AG08395 (cell line): Measurements from ENCODE around the gene OPN1LW.
"Not testable (repeated sequence)": the region's sequence is repeated elsewhere in the genome, so short reads cannot be mapped to it uniquely, and the experiment has no call there.

ENCODE experiments used
- DNase-seq: peaks from one replicate; pipeline ENCODE4 v3.0.0; 2012; ENCODE audit warnings: mixed read lengths, low spot score

Gene OPN1LW

DNA sequence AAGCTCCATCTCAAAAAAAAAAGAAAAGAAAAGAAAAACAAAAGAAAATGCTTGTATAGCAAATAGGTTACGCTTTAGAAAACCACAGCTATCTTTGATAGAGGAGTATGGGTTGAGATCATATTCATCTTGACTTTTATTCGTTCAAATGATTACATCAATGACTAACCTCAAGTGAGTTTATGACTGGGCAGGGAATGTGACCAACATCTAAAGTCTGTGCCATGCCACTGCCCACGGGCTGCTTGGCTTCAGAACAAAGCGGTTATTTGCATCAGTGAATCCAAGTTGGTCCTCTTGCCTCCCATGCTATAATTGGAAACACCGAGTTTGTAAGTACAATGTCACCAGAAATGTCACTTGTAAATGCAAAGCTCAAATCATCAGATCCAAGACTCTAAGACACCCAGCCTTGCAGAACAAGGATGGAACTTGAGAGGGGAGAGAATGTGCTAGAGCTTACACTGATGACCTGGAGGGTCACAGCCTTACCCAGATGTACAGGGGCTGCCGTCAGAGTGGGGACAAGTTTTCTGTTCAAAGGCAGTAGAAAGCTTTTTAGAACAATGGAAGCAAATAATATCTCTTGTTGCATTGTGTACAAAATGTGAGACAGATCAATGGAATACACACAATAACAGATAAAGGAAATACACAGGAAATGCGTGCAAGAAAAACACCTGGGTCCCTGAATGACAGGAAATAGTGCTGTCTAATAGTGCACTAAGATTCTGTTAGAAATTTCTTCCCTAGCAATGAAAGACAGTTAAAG, 8.4 kb upstream of the OPN1LW start:
- DNase-seq: no peak

DNA sequence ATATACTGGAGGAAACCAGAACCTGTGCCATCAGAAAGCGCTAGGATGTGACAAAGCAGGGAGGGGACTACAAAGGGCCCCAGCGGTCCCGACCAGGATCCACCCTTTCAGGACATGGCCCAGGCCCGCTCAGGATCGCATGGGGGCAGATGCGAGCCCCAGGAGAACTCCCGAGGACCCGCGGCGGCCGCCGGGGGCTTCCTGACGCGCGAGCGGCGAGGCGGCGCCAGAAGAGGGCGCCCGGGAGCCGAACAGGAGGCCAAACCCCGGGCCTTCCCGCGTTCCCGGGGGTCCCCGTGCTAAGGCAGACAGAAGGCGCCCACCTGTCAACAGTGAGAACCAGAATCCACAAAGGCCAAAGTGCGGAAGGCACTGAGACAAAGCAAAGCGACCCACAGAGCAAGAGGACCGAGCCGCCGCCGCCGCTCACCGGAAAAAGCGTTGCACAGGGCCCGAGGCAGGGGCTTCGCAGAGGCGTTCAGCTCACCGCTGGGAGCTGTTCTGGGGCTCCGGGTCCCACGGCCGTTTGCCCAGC, 7.3 kb upstream of the OPN1LW start:
- peak; percentile 51 for DNase-seq

DNA sequence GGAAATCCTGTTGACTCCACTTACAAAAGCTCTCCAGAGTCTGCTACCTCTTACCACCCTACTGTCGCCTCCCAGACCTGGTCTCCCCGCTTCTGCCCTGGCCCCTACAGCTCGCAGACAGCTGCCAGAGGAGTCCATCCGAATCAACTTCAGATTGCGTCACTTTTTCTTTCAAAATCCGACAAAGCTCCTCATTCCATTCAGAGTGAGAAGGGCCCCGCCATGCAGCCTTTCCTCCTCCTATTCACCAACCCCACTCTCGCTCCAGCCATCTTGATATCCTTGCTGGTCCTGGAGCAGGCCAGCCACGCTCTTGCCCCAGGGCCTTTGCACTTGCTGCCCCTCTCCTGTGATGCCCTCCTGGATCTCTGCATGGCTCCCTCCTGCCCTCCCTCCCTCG, 5.2 kb upstream of the OPN1LW start:
- no peak for DNase-seq

DNA sequence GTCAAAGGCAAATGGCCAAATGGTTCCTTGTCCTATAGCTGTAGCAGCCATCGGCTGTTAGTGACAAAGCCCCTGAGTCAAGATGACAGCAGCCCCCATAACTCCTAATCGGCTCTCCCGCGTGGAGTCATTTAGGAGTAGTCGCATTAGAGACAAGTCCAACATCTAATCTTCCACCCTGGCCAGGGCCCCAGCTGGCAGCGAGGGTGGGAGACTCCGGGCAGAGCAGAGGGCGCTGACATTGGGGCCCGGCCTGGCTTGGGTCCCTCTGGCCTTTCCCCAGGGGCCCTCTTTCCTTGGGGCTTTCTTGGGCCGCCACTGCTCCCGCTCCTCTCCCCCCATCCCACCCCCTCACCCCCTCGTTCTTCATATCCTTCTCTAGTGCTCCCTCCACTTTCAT, 3.8 kb upstream of the OPN1LW start:
- DNase-seq: no peak

DNA sequence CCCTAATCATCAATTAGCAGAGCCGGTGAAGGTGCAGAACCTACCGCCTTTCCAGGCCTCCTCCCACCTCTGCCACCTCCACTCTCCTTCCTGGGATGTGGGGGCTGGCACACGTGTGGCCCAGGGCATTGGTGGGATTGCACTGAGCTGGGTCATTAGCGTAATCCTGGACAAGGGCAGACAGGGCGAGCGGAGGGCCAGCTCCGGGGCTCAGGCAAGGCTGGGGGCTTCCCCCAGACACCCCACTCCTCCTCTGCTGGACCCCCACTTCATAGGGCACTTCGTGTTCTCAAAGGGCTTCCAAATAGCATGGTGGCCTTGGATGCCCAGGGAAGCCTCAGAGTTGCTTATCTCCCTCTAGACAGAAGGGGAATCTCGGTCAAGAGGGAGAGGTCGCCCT, 3.3 kb upstream of the OPN1LW start:
- DNase-seq: no peak

DNA sequence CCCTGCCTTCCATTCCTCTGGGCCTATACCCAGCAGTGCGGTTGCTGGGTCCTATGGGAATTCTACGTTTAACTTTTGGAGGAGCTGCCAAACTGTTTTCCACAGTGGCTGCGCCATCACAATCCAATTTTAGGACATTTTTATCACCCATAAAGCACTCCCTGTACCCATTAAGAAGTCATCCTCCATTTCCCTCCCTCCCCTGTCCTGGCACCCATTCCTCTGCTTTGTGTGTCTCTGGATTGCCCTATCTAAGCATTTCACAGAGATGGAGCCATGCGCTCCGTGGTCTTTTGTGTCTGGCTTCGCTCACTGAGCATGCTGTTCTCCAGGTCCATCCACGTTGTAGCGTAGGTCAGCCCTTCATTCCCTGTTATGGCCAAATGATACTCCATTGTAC, 1.7 kb upstream of the OPN1LW start:
- no peak for DNase-seq

DNA sequence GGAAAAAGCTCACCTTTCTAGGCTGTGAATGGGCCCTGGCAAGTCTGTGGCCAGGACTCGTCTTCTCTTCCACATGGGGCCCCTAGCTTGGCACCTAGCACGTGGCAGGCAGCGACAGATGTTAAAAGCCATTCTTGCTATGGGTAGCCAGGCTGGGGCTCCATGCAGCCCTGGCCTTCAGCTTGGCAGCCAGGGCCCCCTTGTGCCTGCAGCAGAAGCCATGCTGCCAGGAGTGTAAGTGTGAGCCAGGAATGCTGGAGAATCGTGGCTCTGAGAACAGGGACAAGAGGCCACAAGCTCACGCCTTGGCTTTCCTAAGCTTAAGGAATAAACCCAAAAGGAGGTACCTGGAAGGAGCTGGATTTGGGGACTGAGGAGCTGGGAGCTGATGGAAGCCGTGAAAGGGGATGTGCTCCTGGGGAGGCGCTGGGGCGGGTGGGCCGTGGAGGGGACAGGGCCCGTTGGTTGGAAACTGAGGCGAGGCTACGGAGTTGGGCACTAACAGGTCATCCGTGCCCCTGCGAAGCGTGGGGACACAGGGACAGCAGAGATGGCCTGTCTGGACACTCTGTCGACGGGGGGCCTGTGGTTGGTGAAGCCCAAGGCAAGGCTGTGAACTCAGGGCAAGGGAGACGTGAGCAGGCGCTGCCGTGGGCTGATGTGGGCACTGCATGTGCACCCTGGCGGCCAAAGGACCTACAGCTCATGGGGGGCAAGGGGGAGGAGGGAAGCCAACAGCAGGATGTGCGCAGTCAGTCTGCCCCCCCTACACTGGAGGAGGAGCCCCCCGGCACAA, 895 bp upstream of the OPN1LW start:
- DNase-seq: no peak

DNA sequence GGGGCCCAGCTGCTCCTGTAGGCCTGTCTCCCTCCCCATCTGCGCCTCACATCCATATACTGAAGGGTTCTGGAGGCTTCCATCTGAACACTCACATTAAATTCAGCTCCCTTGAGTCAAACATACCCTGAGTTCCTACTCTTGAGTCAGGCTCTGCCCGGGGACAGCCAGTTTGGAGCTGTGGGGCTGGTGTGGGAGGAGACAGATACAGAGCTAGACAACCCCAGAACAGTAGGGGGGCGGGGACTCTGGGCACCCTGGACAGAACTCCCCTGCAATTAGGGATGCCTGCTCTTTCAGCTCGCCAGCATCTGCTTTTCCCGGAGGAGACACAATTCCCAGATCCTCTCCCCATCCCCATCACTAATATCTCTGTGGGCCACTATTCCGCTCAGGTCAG, 7.0 kb downstream of the OPN1LW start:
- not testable (repeated sequence) for DNase-seq

DNA sequence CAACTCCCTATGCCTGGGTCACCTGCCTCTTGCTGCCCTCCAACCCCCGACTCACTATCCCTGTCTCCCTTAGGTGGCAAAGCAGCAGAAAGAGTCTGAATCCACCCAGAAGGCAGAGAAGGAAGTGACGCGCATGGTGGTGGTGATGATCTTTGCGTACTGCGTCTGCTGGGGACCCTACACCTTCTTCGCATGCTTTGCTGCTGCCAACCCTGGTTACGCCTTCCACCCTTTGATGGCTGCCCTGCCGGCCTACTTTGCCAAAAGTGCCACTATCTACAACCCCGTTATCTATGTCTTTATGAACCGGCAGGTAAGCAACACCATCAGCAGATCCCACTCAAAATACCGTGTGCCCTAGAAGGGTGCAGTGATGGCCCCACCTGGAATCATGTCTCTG, 12.2 kb downstream of the OPN1LW start:
- not testable (repeated sequence) for DNase-seq

DNA sequence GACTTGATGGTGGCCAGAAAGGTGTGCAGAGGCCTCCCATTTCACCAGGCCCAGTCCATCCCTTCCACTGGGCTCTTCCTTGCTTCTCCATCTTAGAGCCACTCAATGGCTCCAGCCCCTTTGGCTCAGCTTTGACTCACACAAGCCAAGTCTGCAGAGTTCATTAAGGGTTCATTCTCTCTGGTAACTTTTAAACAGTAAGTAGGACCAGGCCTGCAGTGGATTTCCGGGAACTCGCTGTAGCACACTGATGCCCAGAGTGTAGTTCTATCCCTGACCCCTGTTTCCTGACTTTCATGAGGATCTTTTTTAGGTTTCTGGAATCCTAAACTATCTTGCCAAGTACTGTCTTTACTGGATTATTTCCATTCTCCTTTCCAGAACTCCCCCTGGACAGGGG, 13.2 kb downstream of the OPN1LW start:
- DNase-seq: not testable (repeated sequence)

DNA sequence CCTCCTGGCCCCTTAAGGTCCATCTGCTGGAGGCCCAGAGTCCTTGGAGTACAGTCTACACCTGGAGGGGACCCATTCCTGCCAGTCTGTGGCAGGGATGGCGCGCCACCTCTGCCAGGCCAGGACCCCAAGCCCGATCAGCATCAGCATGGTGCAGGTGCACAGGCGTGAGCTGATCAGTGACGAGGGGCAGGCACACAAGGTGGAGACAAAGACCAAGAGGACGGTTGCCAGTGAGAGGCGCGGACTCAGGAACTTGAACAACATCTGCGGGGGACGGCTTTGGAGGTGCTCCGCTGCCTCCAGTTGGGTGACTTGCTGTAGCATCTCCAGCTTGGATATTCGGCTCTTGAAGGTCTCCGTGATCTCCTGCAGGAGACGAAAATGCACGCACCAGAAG, 15.3 kb downstream of the OPN1LW start:
- DNase-seq: not testable (repeated sequence)

DNA sequence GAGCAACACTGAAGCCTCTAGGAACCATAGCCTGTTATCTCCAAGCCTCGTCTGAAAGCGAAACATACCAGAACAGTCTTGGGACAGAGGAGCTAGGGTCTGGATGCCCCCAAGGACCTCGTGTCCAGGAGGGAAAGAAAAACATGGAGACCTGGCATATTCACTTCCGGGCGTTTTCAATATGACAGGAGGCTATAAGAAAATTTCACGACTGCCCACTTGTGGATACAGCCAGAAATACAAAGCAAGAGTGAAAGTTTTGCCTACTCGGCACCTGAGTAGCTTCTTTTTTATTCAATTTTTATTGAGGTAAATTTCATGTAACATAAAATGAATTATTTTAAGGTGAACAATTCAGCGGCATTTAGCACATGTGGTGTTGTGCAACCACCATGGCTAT, 20.9 kb downstream of the OPN1LW start:
- not testable (repeated sequence) for DNase-seq

DNA sequence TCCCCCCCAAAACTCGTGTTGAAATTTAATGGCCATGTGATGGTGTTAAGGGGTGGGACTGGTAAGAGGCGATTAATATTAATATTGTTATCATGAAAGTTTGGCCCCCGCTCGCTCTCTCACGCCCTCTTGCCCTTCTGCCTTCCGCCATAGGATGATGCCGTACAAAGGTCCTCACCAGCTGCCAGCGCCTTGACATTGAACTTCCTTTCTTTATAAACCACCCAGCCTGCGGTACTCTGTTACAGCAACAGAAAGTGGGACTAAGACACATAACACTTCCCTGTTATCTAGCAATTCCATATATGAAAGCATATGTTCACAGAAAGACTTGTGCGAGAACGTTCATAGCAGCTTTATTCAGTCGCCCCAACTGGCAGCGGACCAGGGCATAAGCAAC, 24.3 kb downstream of the OPN1LW start:
- not testable (repeated sequence) for DNase-seq

DNA sequence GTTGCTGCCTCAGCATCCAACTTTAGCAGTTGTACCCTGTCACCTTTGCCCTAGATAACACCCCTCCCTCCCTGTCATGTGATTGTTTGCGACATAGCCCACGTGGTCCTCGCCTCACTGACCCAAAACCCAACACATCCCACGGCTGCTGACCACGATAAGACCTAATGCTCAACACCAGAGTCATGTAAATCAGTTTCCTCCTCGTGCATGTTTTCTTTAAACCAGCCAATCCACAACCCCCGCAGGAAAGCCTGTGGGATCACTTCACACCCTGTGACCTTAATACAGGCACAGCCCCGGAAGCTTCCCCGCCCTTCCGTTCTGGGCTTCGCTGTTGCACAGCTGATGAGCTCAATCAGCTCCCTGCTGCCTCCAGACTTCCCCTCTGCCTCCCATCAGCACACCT, 28.5 kb downstream of the OPN1LW start:
- DNase-seq: not testable (repeated sequence)

DNA sequence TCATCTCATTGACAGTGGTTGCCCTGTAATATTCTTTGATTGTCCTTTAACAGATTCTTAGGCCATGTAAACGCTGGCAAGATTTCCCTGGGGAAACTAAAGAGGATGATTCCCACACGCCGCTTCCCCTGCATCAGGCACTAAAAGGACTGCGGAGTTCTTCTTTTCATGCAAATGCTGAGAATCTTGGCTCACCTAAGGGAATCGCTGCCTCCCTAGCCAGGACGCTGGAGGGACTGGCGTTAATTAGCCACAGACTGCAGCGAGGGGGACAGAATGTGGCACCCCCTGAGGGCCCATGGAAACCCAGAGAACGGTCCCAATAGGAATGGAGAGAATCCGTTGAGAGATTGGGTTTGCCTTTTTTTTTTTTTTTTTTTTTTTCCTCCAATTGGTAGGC, 30.3 kb downstream of the OPN1LW start:
- DNase-seq: not testable (repeated sequence)

DNA sequence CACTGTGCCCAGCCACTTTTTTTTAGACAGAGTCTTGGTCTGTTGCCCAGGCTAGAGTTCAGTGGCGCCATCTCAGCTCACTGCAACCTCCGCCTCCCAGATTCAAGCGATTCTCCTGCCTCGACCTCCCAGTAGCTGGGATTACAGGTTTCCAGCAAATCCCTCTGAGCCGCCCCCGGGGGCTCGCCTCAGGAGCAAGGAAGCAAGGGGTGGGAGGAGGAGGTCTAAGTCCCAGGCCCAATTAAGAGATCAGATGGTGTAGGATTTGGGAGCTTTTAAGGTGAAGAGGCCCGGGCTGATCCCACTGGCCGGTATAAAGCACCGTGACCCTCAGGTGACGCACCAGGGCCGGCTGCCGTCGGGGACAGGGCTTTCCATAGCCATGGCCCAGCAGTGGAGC, 38.3 kb downstream of the OPN1LW start, which contains the start of gene OPN1MW:
TSS of gene OPN1MW (plus strand) at position 301 of the 400 bp plus-strand sequence. CDS start at position 383, 82 bp downstream.
- DNase-seq: not testable (repeated sequence)

DNA sequence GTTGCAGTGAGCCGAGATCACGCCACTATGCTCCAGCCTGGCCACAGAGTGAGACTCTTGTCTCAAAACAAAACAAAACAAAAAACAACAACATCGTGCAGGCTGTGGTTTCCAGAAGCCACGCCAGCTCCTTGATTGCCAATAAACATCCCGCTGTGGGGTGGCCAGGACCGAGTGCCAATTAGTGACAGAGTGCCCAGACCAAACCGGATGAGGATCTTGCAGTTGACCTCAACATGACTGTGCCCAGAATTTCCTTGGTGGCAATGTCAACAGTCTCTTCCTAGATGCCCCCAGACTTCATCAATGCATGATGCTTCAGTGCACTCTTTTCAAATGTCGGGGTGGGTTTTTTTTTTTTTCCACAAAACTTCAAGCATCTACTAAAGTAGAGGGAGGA, 39.8 kb downstream of the OPN1LW start:
- not testable (repeated sequence) for DNase-seq

DNA sequence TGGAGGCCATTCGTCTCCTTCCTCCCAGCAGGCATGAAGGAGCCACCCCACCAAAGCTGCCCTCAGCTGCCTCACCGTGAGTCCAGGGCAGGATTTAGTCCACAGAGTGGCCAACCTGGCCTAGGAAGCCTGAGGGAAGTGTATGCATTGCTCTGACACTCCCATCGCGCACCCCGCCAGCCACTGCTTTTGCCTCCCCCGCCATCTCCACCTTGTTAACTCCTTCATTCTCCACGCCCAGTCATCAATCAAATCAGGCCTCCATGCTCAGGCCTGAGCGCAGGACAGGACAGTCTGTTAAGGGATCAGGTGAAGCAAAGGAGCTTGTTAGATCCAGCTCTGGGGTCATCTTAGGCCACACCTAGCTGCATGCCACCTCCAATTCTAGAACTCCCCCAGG, 48.8 kb downstream of the OPN1LW start:
- DNase-seq: not testable (repeated sequence)

DNA sequence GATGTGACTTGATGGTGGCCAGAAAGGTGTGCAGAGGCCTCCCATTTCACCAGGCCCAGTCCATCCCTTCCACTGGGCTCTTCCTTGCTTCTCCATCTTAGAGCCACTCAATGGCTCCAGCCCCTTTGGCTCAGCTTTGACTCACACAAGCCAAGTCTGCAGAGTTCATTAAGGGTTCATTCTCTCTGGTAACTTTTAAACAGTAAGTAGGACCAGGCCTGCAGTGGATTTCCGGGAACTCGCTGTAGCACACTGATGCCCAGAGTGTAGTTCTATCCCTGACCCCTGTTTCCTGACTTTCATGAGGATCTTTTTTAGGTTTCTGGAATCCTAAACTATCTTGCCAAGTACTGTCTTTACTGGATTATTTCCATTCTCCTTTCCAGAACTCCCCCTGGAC, 50.3 kb downstream of the OPN1LW start:
- not testable (repeated sequence) for DNase-seq

DNA sequence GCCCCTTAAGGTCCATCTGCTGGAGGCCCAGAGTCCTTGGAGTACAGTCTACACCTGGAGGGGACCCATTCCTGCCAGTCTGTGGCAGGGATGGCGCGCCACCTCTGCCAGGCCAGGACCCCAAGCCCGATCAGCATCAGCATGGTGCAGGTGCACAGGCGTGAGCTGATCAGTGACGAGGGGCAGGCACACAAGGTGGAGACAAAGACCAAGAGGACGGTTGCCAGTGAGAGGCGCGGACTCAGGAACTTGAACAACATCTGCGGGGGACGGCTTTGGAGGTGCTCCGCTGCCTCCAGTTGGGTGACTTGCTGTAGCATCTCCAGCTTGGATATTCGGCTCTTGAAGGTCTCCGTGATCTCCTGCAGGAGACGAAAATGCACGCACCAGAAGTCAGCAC, 52.4 kb downstream of the OPN1LW start:
- not testable (repeated sequence) for DNase-seq
